NCI-H2107 (cell line): Measurements from ENCODE around the gene CCDC88C.
"Not testable (repeated sequence)": the region's sequence is repeated elsewhere in the genome, so short reads cannot be mapped to it uniquely, and the experiment has no call there.

ENCODE experiments used
- DNase-seq: peaks from one replicate; lab custom pipeline; 2025; lab: John Stamatoyannopoulos, UW

The CCDC88C gene

GRCh38 chr14:91418387-91419043 is 895 bp upstream of the CCDC88C start:
- DNase-seq: peak; percentile 61

- DNase-seq: peak; percentile 60
Measured at GRCh38 chr14:91417983-91418386, 365 bp upstream of the CCDC88C start.

GRCh38 chr14:91416744-91417119 is 888 bp downstream of the CCDC88C start:
- no peak for DNase-seq

GRCh38 chr14:91415794-91416743 is 1.6 kb downstream of the CCDC88C start:
- DNase-seq: peak; percentile 36

- DNase-seq: no peak
Measured at GRCh38 chr14:91414475-91414833, 3.2 kb downstream of the CCDC88C start.

GRCh38 chr14:91413547-91414474 is 3.8 kb downstream of the CCDC88C start:
- peak; percentile 99 for DNase-seq

- DNase-seq: no peak
Measured at GRCh38 chr14:91412939-91413338, 4.7 kb downstream of the CCDC88C start.

GRCh38 chr14:91410771-91411536 is 6.7 kb downstream of the CCDC88C start:
- no peak for DNase-seq

- DNase-seq: no peak
Measured at GRCh38 chr14:91409928-91410718, 7.5 kb downstream of the CCDC88C start.

GRCh38 chr14:91409240-91409639 is 8.4 kb downstream of the CCDC88C start:
- not testable (repeated sequence) for DNase-seq

GRCh38 chr14:91406982-91407381 is 10.6 kb downstream of the CCDC88C start:
- DNase-seq: no peak

GRCh38 chr14:91406451-91406850 is 11.2 kb downstream of the CCDC88C start:
- DNase-seq: no peak

GRCh38 chr14:91405724-91406435 is 11.7 kb downstream of the CCDC88C start:
- DNase-seq: no peak

GRCh38 chr14:91405241-91405721 is 12.3 kb downstream of the CCDC88C start:
- no peak for DNase-seq

GRCh38 chr14:91402771-91403600 is 14.6 kb downstream of the CCDC88C start:
- no peak for DNase-seq

GRCh38 chr14:91402348-91402747 is 15.3 kb downstream of the CCDC88C start:
- DNase-seq: no peak

GRCh38 chr14:91401751-91402150 is 15.9 kb downstream of the CCDC88C start:
- no peak for DNase-seq

GRCh38 chr14:91400696-91401095 is 16.9 kb downstream of the CCDC88C start:
- DNase-seq: no peak
